ENCODE measurements around the gene PEAK3.

The PEAK3 gene

GRCh38 chr19:2239173-2239572 lies 42.8 kb downstream of the PEAK3 start:
- no peak for DNase-seq
- no CpG with 5 or more reads among the region's 10 CpGs for WGBS (ENCODE audit: insufficient coverage)
- ChIA-PET POLR2A (interaction anchor here (0.6 to 1.6 kb wide), 6 partner anchors 9 to 86 kb away, joined by 3 to 6 read pairs (median 4); partner anchors contain the start of gene AMH), CTCF (interaction anchor here (0.5 to 8.1 kb wide), 12 partner anchors 12 to 187 kb away, joined by 3 to 52 read pairs (median 4); partner anchors contain the start of gene AMH)
- Histone ChIP-seq H3K4me1 (ENCODE audit: control extremely low read depth in 1 of 4, control insufficient read depth in 4 of 4, insufficient read depth in 4 of 4, low read length in 3 of 4) (peaks cover 0 to 73% (median 64%) of the 10 kb centered on the region in 4 experiments), H3K27me3 (replicated peaks in 2 of 5; ENCODE audit: control insufficient read depth in 4 of 5, insufficient read depth in 5 of 5, low read length in 4 of 5) (no peaks in the 10 kb centered on the region), H3K4me3 (ENCODE audit: control insufficient read depth in 1 of 7, extremely low read depth in 1 of 7, insufficient read depth in 4 of 7, low read depth in 2 of 7, low read length in 6 of 7) (peak overlapping the region in 4 of 7 experiments; percentile 60 to 86 (median 80)), H3K27ac (ENCODE audit: insufficient read depth in 1 of 2, low read depth in 1 of 2, low read length in 2 of 2, poor library complexity in 1 of 2, severe bottlenecking in 2 of 2) (peak overlapping the region; percentile 72 to 91), H3K9me3 (ENCODE audit: control extremely low read depth in 1 of 5, control insufficient read depth in 4 of 5, insufficient read depth in 2 of 5, low read depth in 1 of 5, low read length in 4 of 5) (no peaks in the 10 kb centered on the region), H3K36me3 (ENCODE audit: control insufficient read depth in 4 of 4, insufficient read depth in 4 of 4, low read length in 3 of 4) (peaks cover 2 to 45% (median 13%) of the 10 kb centered on the region in 4 experiments)

- Histone ChIP-seq H3K4me3 (ENCODE audit: control insufficient read depth in 1 of 7, extremely low read depth in 1 of 7, insufficient read depth in 4 of 7, low read depth in 2 of 7, low read length in 6 of 7) (peak overlapping the region in 5 of 7 experiments; percentile 70 to 86 (median 85)), H3K4me1 (ENCODE audit: control extremely low read depth in 1 of 4, control insufficient read depth in 4 of 4, insufficient read depth in 4 of 4, low read length in 3 of 4) (peaks cover 0 to 77% (median 70%) of the 10 kb centered on the region in 4 experiments), H3K27me3 (replicated peaks in 2 of 5; ENCODE audit: control insufficient read depth in 4 of 5, insufficient read depth in 5 of 5, low read length in 4 of 5) (no peaks in the 10 kb centered on the region), H3K27ac (ENCODE audit: insufficient read depth in 1 of 2, low read depth in 1 of 2, low read length in 2 of 2, poor library complexity in 1 of 2, severe bottlenecking in 2 of 2) (peak overlapping the region in 1 of 2 experiments; percentile 94), H3K9me3 (ENCODE audit: control extremely low read depth in 1 of 5, control insufficient read depth in 4 of 5, insufficient read depth in 2 of 5, low read depth in 1 of 5, low read length in 4 of 5) (no peaks in the 10 kb centered on the region), H3K36me3 (ENCODE audit: control insufficient read depth in 4 of 4, insufficient read depth in 4 of 4, low read length in 3 of 4) (peaks cover 4 to 44% (median 14%) of the 10 kb centered on the region in 4 experiments)
- no peak for DNase-seq
- 91% methylated on average over 6 of the region's 6 CpGs for WGBS (ENCODE audit: insufficient coverage)
- ChIA-PET CTCF (interaction anchor here (1.0 to 8.1 kb wide), 6 partner anchors 10 to 78 kb away, joined by 3 to 52 read pairs (median 12); partner anchors contain the start of gene AMH), POLR2A (interaction anchor here (0.6 to 1.0 kb wide), 5 partner anchors 11 to 101 kb away, joined by 3 to 7 read pairs (median 3); partner anchors contain the start of gene AMH)
These were observed 44.2 kb downstream of the PEAK3 start for GRCh38 chr19:2237869-2238153.

- 57% methylated on average over 37 of the region's 43 CpGs for WGBS (ENCODE audit: insufficient coverage)
- Histone ChIP-seq H3K4me1 (ENCODE audit: control extremely low read depth in 1 of 4, control insufficient read depth in 4 of 4, insufficient read depth in 4 of 4, low read length in 3 of 4) (peaks cover 0 to 71% (median 68%) of the 10 kb centered on the region in 4 experiments), H3K36me3 (ENCODE audit: control insufficient read depth in 4 of 4, insufficient read depth in 4 of 4, low read length in 3 of 4) (peaks cover 3 to 44% (median 17%) of the 10 kb centered on the region in 4 experiments), H3K9me3 (ENCODE audit: control extremely low read depth in 1 of 5, control insufficient read depth in 4 of 5, insufficient read depth in 2 of 5, low read depth in 1 of 5, low read length in 4 of 5) (no peaks in the 10 kb centered on the region), H3K27me3 (replicated peaks in 2 of 5; ENCODE audit: control insufficient read depth in 4 of 5, insufficient read depth in 5 of 5, low read length in 4 of 5) (no peaks in the 10 kb centered on the region), H3K27ac (ENCODE audit: insufficient read depth in 1 of 2, low read depth in 1 of 2, low read length in 2 of 2, poor library complexity in 1 of 2, severe bottlenecking in 2 of 2) (peak overlapping the region; percentile 85 to 94), H3K4me3 (ENCODE audit: control insufficient read depth in 1 of 7, extremely low read depth in 1 of 7, insufficient read depth in 4 of 7, low read depth in 2 of 7, low read length in 6 of 7) (peak overlapping the region; percentile 50 to 86 (median 79))
- CTCF ChIA-PET = interaction anchor here (1.0 to 8.1 kb wide), 6 partner anchors 10 to 79 kb away, joined by 3 to 52 read pairs (median 12); partner anchors contain the start of gene AMH
- no peak for DNase-seq
- POLR2A ChIA-PET = interaction anchor here (0.6 to 1.0 kb wide), 4 partner anchors 12 to 101 kb away, joined by 3 to 7 read pairs (median 5); partner anchors contain the start of gene AMH
These were observed 44.7 kb downstream of the PEAK3 start for GRCh38 chr19:2237051-2237868.

- CTCF ChIA-PET = interaction anchor here (0.8 to 8.1 kb wide), 5 partner anchors 15 to 79 kb away, joined by 3 to 52 read pairs (median 4); partner anchors contain the start of gene AMH
- Histone ChIP-seq H3K4me3 (ENCODE audit: control insufficient read depth in 1 of 7, extremely low read depth in 1 of 7, insufficient read depth in 4 of 7, low read depth in 2 of 7, low read length in 6 of 7) (peak within 1 kb of the TSS; percentile 59 to 86 (median 79)), H3K9me3 (ENCODE audit: control extremely low read depth in 1 of 5, control insufficient read depth in 4 of 5, insufficient read depth in 2 of 5, low read depth in 1 of 5, low read length in 4 of 5) (no peaks in the 10 kb centered on the region), H3K36me3 (ENCODE audit: control insufficient read depth in 4 of 4, insufficient read depth in 4 of 4, low read length in 3 of 4) (peaks cover 3 to 43% (median 21%) of the 10 kb centered on the region in 4 experiments), H3K27ac (ENCODE audit: insufficient read depth in 1 of 2, low read depth in 1 of 2, low read length in 2 of 2, poor library complexity in 1 of 2, severe bottlenecking in 2 of 2) (peak within 1 kb of the TSS; percentile 85 to 94), H3K27me3 (replicated peaks in 2 of 5; ENCODE audit: control insufficient read depth in 4 of 5, insufficient read depth in 5 of 5, low read length in 4 of 5) (no peaks in the 10 kb centered on the region), H3K4me1 (ENCODE audit: control extremely low read depth in 1 of 4, control insufficient read depth in 4 of 4, insufficient read depth in 4 of 4, low read length in 3 of 4) (peaks cover 0 to 64% (median 62%) of the 10 kb centered on the region in 4 experiments)
- WGBS (ENCODE audit: insufficient coverage) = under 1% methylated on average over 50 of the region's 80 CpGs
- DNase-seq = peak; percentile 97 to 99 (median 98)
- POLR2A ChIA-PET = interaction anchor here (0.6 to 1.4 kb wide), 4 partner anchors 27 to 192 kb away, joined by 3 to 6 read pairs (median 4); no protein-coding TSS in a partner anchor
These were observed 45.5 kb downstream of the PEAK3 start, which contains the start of the genes PLEKHJ1 and SF3A2 for GRCh38 chr19:2236314-2237050. TSS of gene PLEKHJ1 (minus strand) at chr19:2236329. CDS start at chr19:2236248, 81 bp downstream. TSS of gene SF3A2 (plus strand) at chr19:2236824. CDS start at chr19:2243419, 6,595 bp downstream.

- 0% methylated on average over 21 of the region's 28 CpGs for WGBS (ENCODE audit: insufficient coverage)
- H3K9me3 ChIP-seq (ENCODE audit: control extremely low read depth in 1 of 5, control insufficient read depth in 4 of 5, insufficient read depth in 2 of 5, low read depth in 1 of 5, low read length in 4 of 5) = no peaks in the 10 kb centered on the region
- peaks cover 0 to 60% (median 57%) of the 10 kb centered on the region in 4 experiments for H3K4me1 ChIP-seq (ENCODE audit: control extremely low read depth in 1 of 4, control insufficient read depth in 4 of 4, insufficient read depth in 4 of 4, low read length in 3 of 4)
- H3K27me3 ChIP-seq (replicated peaks in 2 of 5; ENCODE audit: control insufficient read depth in 4 of 5, insufficient read depth in 5 of 5, low read length in 4 of 5) = no peaks in the 10 kb centered on the region
- H3K27ac ChIP-seq (ENCODE audit: insufficient read depth in 1 of 2, low read depth in 1 of 2, low read length in 2 of 2, poor library complexity in 1 of 2, severe bottlenecking in 2 of 2) = peak overlapping the region; percentile 85 to 94
- H3K36me3 ChIP-seq (ENCODE audit: control insufficient read depth in 4 of 4, insufficient read depth in 4 of 4, low read length in 3 of 4) = peaks cover 3 to 43% (median 24%) of the 10 kb centered on the region in 4 experiments
- ChIA-PET POLR2A (interaction anchor here (0.6 to 1.4 kb wide), 4 partner anchors 27 to 192 kb away, joined by 3 to 6 read pairs (median 4); no protein-coding TSS in a partner anchor), CTCF (interaction anchor here (0.8 to 1.4 kb wide), 5 partner anchors 35 to 79 kb away, joined by 3 to 4 read pairs (median 4); no protein-coding TSS in a partner anchor)
- peak overlapping the region; percentile 59 to 86 (median 79) for H3K4me3 ChIP-seq (ENCODE audit: control insufficient read depth in 1 of 7, extremely low read depth in 1 of 7, insufficient read depth in 4 of 7, low read depth in 2 of 7, low read length in 6 of 7)
- DNase-seq = no peak
These were observed 46.0 kb downstream of the PEAK3 start for GRCh38 chr19:2236064-2236313.

GRCh38 chr19:2235381-2236063 lies 46.5 kb downstream of the PEAK3 start:
- Histone ChIP-seq H3K4me1 (ENCODE audit: control extremely low read depth in 1 of 4, control insufficient read depth in 4 of 4, insufficient read depth in 4 of 4, low read length in 3 of 4) (peaks cover 0 to 55% (median 53%) of the 10 kb centered on the region in 4 experiments), H3K36me3 (ENCODE audit: control insufficient read depth in 4 of 4, insufficient read depth in 4 of 4, low read length in 3 of 4) (peaks cover 3 to 43% (median 28%) of the 10 kb centered on the region in 4 experiments), H3K4me3 (ENCODE audit: control insufficient read depth in 1 of 7, extremely low read depth in 1 of 7, insufficient read depth in 4 of 7, low read depth in 2 of 7, low read length in 6 of 7) (peak overlapping the region; percentile 59 to 86 (median 79)), H3K27ac (ENCODE audit: insufficient read depth in 1 of 2, low read depth in 1 of 2, low read length in 2 of 2, poor library complexity in 1 of 2, severe bottlenecking in 2 of 2) (peak overlapping the region in 1 of 2 experiments; percentile 94), H3K27me3 (replicated peaks in 2 of 5; ENCODE audit: control insufficient read depth in 4 of 5, insufficient read depth in 5 of 5, low read length in 4 of 5) (no peaks in the 10 kb centered on the region), H3K9me3 (ENCODE audit: control extremely low read depth in 1 of 5, control insufficient read depth in 4 of 5, insufficient read depth in 2 of 5, low read depth in 1 of 5, low read length in 4 of 5) (no peaks in the 10 kb centered on the region)
- DNase-seq = peak in 1 of 3 donors; percentile 26
- ChIA-PET POLR2A (interaction anchor here (0.6 to 1.4 kb wide), 4 partner anchors 28 to 193 kb away, joined by 3 to 6 read pairs (median 4); no protein-coding TSS in a partner anchor), CTCF (interaction anchor here (0.8 to 1.4 kb wide), 5 partner anchors 36 to 80 kb away, joined by 3 to 4 read pairs (median 4); no protein-coding TSS in a partner anchor)
- under 1% methylated on average over 44 of the region's 48 CpGs for WGBS (ENCODE audit: insufficient coverage)

Data from common myeloid progenitor, CD34-positive (primary cell).